Mucosa of rectum (tissue), 2 donors: ENCODE measurements around the gene CFAP74.

Experiments
- H3K27ac ChIP-seq, 2 donors: one replicate each; pipeline ENCODE4 v1.7.0; 2013; ENCODE audit warnings: inconsistent platforms in 2 of 2, low read depth in 2 of 2, low read length in 2 of 2
- H3K27me3 ChIP-seq, 2 donors: one replicate each; pipeline ENCODE4 v1.7.0; 2013; ENCODE audit warnings: low read length in 2 of 2; ENCODE audit not compliant: control insufficient read depth in 2 of 2, insufficient read depth in 2 of 2
- H3K36me3 ChIP-seq, 2 donors: one replicate each; pipeline ENCODE4 v1.7.0; 2013; ENCODE audit warnings: low read length in 2 of 2; ENCODE audit not compliant: control insufficient read depth in 2 of 2, insufficient read depth in 2 of 2
- H3K4me1 ChIP-seq, 2 donors: one replicate each; pipeline ENCODE4 v1.7.0; 2013; ENCODE audit warnings: low read length in 2 of 2, mild to moderate bottlenecking in 1 of 2; ENCODE audit not compliant: control insufficient read depth in 2 of 2, insufficient read depth in 2 of 2
- H3K4me3 ChIP-seq, 2 donors: one replicate each; pipeline ENCODE4 v1.7.0; 2013; ENCODE audit warnings: low read length in 2 of 2
- H3K9ac ChIP-seq, 2 donors: one replicate each; pipeline ENCODE4 v1.7.0; 2013; ENCODE audit warnings: low read length in 2 of 2, low read depth in 1 of 2, mild to moderate bottlenecking in 1 of 2
- H3K9me3 ChIP-seq, 2 donors: one replicate each; pipeline ENCODE4 v1.7.0; 2013; ENCODE audit warnings: low read length in 2 of 2; ENCODE audit not compliant: control insufficient read depth in 2 of 2
- donor health status: healthy.
- donor health status: Normal muscosa, but diverticular disease.

CFAP74 gene

DNA sequence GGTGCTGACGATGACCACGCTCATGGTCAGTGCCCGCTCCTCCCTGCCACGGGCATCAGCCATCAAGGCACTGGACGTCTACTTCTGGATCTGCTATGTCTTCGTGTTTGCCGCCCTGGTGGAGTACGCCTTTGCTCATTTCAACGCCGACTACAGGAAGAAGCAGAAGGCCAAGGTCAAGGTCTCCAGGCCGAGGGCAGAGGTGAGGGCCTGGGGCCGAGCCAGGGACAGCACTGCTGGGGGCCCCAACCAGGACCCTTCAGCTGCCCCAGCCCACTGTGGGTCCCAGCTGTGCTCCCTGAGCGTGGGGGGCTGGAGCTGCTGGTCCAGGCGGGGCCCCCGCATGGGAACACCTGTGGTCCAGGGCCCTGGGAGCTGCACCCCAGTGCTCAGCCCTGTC, 26.0 kb upstream of the CFAP74 start:
- Histone ChIP-seq H3K36me3 (no peaks in the 10 kb centered on the region), H3K27me3 (peaks cover 0 to 2% of the 10 kb centered on the region in 2 donors), H3K9me3 (no peaks in the 10 kb centered on the region), H3K4me3 (no peak overlapping the region), H3K4me1 (no peaks in the 10 kb centered on the region), H3K9ac (no peak overlapping the region), H3K27ac (no peak overlapping the region)

DNA sequence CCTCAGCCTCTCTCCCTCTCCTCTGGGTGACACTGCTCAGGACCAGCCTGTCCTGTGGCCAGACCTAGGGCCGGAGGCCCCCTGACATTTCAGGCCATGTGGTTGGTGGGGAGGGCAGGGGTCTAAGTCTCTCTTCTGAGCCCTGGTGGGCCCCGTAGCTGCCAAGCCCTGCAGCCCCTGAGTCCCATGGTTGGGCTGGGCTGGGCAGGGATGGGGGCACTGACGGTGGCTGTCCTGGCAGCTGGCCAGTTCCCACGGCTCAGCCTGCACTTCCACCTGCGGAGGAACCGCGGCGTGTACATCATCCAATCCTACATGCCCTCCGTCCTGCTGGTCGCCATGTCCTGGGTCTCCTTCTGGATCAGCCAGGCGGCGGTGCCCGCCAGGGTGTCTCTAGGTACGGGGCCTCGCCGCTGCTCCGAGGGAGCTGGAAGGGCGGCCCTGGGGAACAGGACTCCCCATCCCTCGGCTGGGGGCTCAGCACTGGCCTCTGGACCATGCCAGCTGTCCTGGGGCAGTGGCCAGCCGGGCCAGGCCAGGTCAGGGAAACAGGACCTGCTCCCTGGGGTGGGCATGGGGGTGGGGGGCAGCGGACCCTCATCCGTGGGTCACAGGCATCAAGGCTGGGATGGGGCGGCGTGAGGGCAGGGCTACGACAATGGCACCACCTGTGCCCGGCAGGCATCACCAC, 25.4 kb upstream of the CFAP74 start:
- H3K9me3 ChIP-seq = no peaks in the 10 kb centered on the region
- H3K36me3 ChIP-seq = no peaks in the 10 kb centered on the region
- no peak overlapping the region for H3K9ac ChIP-seq
- no peak overlapping the region for H3K4me3 ChIP-seq
- H3K27me3 ChIP-seq = peaks cover 0 to 2% of the 10 kb centered on the region in 2 donors
- H3K27ac ChIP-seq = no peak overlapping the region
- no peaks in the 10 kb centered on the region for H3K4me1 ChIP-seq

DNA sequence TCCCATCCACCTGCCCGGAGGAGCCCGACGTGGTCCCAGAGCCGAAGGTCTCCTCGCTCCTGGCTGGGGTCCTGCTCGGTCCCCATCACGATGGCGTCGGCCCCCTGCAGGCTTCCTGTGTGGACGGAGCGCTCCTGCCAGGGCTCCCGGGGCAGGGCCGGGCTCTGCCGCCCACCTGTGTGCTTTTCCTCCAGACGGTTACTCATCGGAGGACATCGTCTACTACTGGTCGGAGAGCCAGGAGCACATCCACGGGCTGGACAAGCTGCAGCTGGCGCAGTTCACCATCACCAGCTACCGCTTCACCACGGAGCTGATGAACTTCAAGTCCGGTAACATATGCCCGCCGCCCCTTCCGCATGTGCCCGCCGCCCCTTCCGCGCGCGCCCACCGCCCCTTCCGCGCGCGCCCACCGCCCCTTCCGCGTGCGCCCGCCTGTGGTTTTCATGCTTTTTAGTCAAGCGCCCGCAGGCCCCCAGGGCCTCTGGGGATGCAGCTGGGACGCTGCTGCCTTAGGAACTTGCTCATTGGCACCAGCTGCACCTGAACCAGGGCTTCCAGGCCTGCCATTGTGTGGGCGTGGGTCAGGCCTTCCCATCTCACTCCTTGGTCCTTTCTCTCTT, 24.5 kb upstream of the CFAP74 start:
- no peaks in the 10 kb centered on the region for H3K36me3 ChIP-seq
- H3K4me1 ChIP-seq = no peaks in the 10 kb centered on the region
- no peak overlapping the region for H3K27ac ChIP-seq
- H3K9ac ChIP-seq = no peak overlapping the region
- H3K27me3 ChIP-seq = no peaks in the 10 kb centered on the region
- H3K9me3 ChIP-seq = no peaks in the 10 kb centered on the region
- no peak overlapping the region for H3K4me3 ChIP-seq

DNA sequence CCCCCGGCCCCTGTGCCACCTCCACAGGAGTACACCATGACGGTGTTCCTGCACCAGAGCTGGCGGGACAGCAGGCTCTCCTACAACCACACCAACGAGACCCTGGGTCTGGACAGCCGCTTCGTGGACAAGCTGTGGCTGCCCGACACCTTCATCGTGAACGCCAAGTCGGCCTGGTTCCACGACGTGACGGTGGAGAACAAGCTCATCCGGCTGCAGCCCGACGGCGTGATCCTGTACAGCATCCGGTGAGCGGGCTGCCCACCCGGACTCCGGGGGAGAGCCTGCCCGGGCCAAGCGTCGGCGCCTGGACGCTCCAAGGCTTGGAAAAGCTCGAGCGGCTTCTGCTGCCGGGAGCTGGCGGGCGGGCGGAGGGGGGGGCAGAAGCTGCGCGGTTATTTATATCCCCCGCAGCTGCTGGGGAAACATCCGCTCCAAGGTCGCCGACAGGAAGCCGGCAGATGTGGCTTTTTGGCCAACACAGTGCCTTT, 21.9 kb upstream of the CFAP74 start:
- Histone ChIP-seq H3K9ac (no peak overlapping the region), H3K4me3 (no peak overlapping the region), H3K36me3 (no peaks in the 10 kb centered on the region), H3K27me3 (peaks cover 11 to 12% of the 10 kb centered on the region in 2 donors), H3K4me1 (no peaks in the 10 kb centered on the region), H3K27ac (no peak overlapping the region), H3K9me3 (no peaks in the 10 kb centered on the region)

- Histone ChIP-seq H3K9me3 (no peaks in the 10 kb centered on the region), H3K27ac (no peak overlapping the region), H3K4me1 (no peaks in the 10 kb centered on the region), H3K4me3 (no peak overlapping the region), H3K27me3 (peaks cover 17 to 18% of the 10 kb centered on the region in 2 donors), H3K36me3 (no peaks in the 10 kb centered on the region), H3K9ac (no peak overlapping the region)
These were observed 21.3 kb upstream of the CFAP74 start for GRCh38 chr1:2024887-2025286.

DNA sequence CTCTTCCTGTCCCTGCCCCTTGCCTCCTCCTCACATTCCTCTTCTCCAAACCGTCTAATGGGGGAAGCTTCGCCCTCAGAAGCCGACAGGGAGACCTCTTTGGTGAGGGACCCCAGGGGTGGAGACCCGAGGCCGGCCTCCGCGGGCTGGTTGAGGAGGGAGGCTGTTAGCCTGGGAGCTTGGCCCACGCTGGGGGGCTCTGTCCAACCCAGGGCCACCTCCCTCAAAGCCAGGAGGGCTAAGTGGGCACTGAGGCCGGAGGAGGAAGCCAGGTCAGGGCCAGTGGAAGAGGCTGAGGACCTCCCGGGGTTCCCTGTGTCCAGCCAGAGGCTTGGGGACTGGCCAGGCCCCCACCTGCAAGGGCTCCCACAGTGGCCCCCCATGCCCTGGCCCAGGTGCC, 20.9 kb upstream of the CFAP74 start:
- Histone ChIP-seq H3K9ac (no peak overlapping the region), H3K27ac (no peak overlapping the region), H3K4me1 (peaks cover 0 to 3% of the 10 kb centered on the region in 2 donors), H3K9me3 (no peaks in the 10 kb centered on the region), H3K36me3 (no peaks in the 10 kb centered on the region), H3K4me3 (no peak overlapping the region), H3K27me3 (peaks cover 20 to 22% of the 10 kb centered on the region in 2 donors)

- Histone ChIP-seq H3K36me3 (no peaks in the 10 kb centered on the region), H3K4me3 (no peak overlapping the region), H3K27ac (no peak overlapping the region), H3K27me3 (peaks cover 23 to 26% of the 10 kb centered on the region in 2 donors), H3K9me3 (no peaks in the 10 kb centered on the region), H3K4me1 (peaks cover 0 to 3% of the 10 kb centered on the region in 2 donors), H3K9ac (no peak overlapping the region)
These were observed 19.6 kb upstream of the CFAP74 start for GRCh38 chr1:2023187-2023586.

DNA sequence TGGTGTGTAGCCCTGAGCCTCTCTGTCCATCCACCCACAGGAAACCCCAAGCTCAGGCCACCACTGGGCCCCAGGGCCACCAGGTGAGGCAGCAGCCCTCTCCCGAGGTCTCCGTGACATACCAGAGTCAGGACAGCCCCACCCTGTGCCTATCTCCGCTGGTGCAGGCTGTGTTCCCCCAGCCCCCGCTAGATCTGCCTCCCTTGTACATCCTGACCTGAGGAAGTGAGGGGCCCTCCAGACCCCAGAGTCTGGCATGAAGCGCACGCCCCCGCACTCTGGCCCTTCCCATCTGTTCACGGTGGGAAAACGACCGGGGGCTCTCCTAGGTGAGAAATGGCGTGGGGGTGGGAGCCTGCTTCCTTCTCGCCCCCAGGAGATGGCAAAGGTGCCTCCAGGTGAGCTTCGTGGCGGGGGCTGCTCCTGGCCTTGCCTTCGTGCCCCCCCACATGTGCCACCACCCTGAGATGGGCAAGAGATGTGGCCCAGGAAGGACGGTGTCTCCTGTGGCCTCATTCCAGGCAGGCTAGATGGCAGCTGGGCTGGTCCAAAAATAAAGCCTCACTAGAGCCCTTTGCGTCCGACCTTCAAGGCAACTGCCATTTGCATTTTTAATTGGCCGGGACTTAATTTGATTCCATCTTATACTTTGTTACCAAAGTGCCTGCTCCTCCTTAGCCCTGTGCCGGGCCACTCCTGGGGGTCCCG, 18.6 kb upstream of the CFAP74 start:
- Histone ChIP-seq H3K27me3 (peaks cover 30 to 36% of the 10 kb centered on the region in 2 donors), H3K27ac (no peak overlapping the region), H3K9ac (no peak overlapping the region)

GRCh38 chr1:2021550-2021949, 18.0 kb upstream of the CFAP74 start:
- Histone ChIP-seq H3K9ac (no peak overlapping the region), H3K9me3 (no peaks in the 10 kb centered on the region), H3K4me3 (no peak overlapping the region), H3K4me1 (peaks cover 0 to 3% of the 10 kb centered on the region in 2 donors), H3K36me3 (no peaks in the 10 kb centered on the region), H3K27me3 (peaks cover 30 to 36% of the 10 kb centered on the region in 2 donors), H3K27ac (no peak overlapping the region)

More for the DNA sequence above, 18.6 kb upstream of the CFAP74 start:
- Histone ChIP-seq H3K4me3 (no peak overlapping the region), H3K9me3 (no peaks in the 10 kb centered on the region), H3K36me3 (no peaks in the 10 kb centered on the region), H3K4me1 (peaks cover 0 to 3% of the 10 kb centered on the region in 2 donors)

DNA sequence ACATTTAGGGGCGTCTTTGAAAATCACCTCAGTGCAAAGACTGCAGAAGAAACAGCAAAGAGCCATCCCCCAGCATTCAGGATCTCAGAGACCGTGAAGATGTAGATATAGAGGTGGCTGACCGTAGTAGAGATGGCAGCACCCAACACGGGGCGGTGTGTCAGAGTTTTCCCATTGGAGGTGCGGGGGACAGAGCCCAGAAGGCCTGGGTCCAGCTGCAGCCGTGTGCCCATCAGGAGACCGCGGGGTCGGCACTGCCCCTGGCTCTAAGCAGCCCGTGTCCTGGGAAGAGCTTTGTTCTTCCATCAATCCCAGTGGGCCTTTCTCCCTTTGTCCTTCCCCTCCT, 16.7 kb upstream of the CFAP74 start:
- no peak overlapping the region for H3K27ac ChIP-seq
- H3K4me3 ChIP-seq = no peak overlapping the region
- H3K9ac ChIP-seq = no peak overlapping the region
- H3K27me3 ChIP-seq = peaks cover 30 to 36% of the 10 kb centered on the region in 2 donors
- peaks cover 0 to 3% of the 10 kb centered on the region in 2 donors for H3K4me1 ChIP-seq
- H3K9me3 ChIP-seq = no peaks in the 10 kb centered on the region
- no peaks in the 10 kb centered on the region for H3K36me3 ChIP-seq
